ENCODE data around the gene BMP7.

The BMP7 gene

DNA sequence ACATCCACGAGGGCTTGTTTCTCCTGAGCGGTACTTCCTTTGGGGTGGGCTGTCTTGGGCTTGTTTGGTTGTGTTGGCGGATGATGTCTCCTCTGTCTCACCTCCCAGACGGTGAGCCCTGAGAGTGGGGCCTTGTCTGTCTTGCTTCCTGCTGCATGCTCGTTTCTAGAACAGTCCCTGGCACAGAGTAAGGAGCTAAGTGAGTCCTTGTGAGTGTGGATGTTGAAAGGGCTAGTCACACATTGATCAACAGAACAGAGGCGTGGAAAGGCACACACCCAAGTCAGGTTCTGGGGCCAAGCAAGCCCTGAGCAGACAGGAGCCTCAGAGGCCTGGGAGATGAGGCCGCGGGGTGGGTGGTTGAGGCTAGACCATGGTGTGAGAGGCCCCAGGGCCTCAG is 111.0 kb downstream of the BMP7 start (continued):
- TF ChIP-seq, protein P1, sequence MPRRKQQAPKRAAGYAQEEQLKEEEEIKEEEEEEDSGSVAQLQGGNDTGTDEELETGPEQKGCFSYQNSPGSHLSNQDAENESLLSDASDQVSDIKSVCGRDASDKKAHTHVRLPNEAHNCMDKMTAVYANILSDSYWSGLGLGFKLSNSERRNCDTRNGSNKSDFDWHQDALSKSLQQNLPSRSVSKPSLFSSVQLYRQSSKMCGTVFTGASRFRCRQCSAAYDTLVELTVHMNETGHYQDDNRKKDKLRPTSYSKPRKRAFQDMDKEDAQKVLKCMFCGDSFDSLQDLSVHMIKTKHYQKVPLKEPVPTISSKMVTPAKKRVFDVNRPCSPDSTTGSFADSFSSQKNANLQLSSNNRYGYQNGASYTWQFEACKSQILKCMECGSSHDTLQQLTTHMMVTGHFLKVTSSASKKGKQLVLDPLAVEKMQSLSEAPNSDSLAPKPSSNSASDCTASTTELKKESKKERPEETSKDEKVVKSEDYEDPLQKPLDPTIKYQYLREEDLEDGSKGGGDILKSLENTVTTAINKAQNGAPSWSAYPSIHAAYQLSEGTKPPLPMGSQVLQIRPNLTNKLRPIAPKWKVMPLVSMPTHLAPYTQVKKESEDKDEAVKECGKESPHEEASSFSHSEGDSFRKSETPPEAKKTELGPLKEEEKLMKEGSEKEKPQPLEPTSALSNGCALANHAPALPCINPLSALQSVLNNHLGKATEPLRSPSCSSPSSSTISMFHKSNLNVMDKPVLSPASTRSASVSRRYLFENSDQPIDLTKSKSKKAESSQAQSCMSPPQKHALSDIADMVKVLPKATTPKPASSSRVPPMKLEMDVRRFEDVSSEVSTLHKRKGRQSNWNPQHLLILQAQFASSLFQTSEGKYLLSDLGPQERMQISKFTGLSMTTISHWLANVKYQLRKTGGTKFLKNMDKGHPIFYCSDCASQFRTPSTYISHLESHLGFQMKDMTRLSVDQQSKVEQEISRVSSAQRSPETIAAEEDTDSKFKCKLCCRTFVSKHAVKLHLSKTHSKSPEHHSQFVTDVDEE (CRISPR knock-in tag; IDR thresholded peaks at IDR 0.05) = no peak
- TF ChIP-seq TOX (CRISPR knock-in tag; IDR thresholded peaks at IDR 0.05; ENCODE audit: borderline replicate concordance) = no peak
- TF ChIP-seq ZNF70 (CRISPR knock-in tag; IDR thresholded peaks at IDR 0.05) = no peak
- TF ChIP-seq OSR1 (CRISPR knock-in tag; IDR thresholded peaks at IDR 0.05) = no peak

DNA sequence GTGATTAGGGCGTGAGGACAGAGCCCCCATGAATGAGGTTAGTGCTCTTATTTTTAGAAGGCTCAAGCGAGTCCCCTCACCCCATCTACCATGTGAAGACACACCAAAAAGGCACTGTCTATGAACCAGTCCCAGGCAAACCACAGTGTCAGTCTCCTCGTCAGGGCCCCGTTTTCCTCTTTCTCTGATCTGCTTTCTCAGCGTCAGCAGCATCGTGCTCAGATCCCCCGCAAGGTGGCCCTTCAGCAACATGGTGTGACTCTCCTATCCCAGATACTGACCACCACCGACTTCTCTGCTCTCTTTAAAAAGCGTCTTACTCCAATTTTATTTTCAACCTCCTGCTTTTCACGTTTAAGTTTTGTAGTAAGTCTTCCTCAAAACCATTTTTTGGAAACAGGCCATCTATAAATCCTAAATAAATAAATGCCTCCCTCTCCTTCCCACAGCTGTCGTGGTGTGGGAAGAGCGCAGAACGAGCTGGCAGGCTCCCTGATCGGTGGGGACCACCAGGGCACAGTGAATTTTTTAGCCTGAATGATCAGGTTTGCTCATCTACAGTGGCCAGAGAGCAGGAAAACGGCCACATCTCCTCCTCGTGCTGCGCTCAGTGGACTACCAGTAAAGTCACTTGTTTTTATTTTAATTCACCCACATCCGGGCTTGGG is 113.1 kb downstream of the BMP7 start:
- no peak for ATAC-seq

DNA sequence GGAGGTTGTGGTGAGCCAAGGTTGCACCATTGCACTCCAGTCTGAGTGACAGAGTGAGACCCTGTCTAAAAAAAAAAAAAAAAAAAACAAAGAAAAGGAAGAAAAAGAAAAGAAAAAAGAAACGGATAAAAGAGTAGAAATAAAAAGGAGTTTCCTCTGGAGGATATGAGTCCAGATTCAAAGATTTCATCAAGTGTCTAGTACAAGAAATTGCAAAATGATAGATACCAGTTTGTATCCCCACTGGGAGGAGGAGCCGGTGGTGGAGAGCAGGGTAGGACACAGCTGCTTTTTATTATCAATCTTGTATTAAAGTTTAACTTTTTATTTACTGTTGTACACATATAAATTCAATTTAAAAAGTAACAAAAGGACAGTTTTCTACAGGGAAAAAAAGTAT is 113.9 kb downstream of the BMP7 start:
- no peak for ATAC-seq
- TF ChIP-seq SNAI2 (CRISPR knock-in tag; IDR thresholded peaks at IDR 0.05) (no peak), GLIS3 (CRISPR knock-in tag; IDR thresholded peaks at IDR 0.05) (no peak), ISL1 (CRISPR knock-in tag; IDR thresholded peaks at IDR 0.05) (no peak), BACH2 (CRISPR knock-in tag; IDR thresholded peaks at IDR 0.05; ENCODE audit: borderline replicate concordance) (no peak), CSDC2 (CRISPR knock-in tag; IDR thresholded peaks at IDR 0.05) (no peak), ARNTL (CRISPR knock-in tag; IDR thresholded peaks at IDR 0.05; ENCODE audit: borderline replicate concordance, low read depth) (no peak), PPARA (CRISPR knock-in tag; IDR thresholded peaks at IDR 0.05; ENCODE audit: borderline replicate concordance) (no peak)
- TF ChIP-seq, protein P2, sequence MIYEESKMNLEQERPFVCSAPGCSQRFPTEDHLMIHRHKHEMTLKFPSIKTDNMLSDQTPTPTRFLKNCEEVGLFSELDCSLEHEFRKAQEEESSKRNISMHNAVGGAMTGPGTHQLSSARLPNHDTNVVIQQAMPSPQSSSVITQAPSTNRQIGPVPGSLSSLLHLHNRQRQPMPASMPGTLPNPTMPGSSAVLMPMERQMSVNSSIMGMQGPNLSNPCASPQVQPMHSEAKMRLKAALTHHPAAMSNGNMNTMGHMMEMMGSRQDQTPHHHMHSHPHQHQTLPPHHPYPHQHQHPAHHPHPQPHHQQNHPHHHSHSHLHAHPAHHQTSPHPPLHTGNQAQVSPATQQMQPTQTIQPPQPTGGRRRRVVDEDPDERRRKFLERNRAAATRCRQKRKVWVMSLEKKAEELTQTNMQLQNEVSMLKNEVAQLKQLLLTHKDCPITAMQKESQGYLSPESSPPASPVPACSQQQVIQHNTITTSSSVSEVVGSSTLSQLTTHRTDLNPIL (CRISPR knock-in tag; IDR thresholded peaks at IDR 0.05; ENCODE audit: low read depth) = no peak

More for the DNA sequence above, 113.1 kb downstream of the BMP7 start:
- TF ChIP-seq TOX (CRISPR knock-in tag; IDR thresholded peaks at IDR 0.05; ENCODE audit: borderline replicate concordance) = no peak
- TF ChIP-seq ARNTL (CRISPR knock-in tag; IDR thresholded peaks at IDR 0.05; ENCODE audit: borderline replicate concordance, low read depth) = no peak
- TF ChIP-seq, protein P1 (CRISPR knock-in tag; IDR thresholded peaks at IDR 0.05) = no peak
- TF ChIP-seq ISL1 (CRISPR knock-in tag; IDR thresholded peaks at IDR 0.05) = no peak
- TF ChIP-seq, protein P3, sequence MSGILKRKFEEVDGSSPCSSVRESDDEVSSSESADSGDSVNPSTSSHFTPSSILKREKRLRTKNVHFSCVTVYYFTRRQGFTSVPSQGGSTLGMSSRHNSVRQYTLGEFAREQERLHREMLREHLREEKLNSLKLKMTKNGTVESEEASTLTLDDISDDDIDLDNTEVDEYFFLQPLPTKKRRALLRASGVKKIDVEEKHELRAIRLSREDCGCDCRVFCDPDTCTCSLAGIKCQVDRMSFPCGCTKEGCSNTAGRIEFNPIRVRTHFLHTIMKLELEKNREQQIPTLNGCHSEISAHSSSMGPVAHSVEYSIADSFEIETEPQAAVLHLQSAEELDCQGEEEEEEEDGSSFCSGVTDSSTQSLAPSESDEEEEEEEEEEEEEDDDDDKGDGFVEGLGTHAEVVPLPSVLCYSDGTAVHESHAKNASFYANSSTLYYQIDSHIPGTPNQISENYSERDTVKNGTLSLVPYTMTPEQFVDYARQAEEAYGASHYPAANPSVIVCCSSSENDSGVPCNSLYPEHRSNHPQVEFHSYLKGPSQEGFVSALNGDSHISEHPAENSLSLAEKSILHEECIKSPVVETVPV (CRISPR knock-in tag; IDR thresholded peaks at IDR 0.05) = no peak
- TF ChIP-seq RARB (CRISPR knock-in tag; IDR thresholded peaks at IDR 0.05) = no peak

DNA sequence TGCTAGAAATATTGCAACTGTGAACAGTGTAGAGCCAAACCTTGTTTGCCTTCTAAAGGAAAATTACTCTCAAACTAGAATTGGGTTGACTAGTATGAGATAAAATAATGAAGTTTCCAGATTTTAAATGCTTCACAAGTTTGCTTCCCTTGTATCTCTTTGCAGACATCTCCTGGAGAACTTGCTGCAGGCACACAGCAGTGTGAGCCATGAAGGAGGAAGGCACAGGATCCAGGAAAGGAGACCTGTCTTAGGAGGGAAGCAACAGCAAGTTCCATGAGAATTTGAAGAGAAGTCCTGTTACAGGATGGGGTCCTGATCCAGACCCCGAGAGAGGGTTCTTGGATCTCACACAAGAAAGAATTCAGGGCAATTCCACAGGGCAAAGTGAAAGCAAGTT is 115.9 kb downstream of the BMP7 start:
- no peak for ATAC-seq
- TF ChIP-seq ISL1 (CRISPR knock-in tag; IDR thresholded peaks at IDR 0.05) (no peak), ZC3H10 (CRISPR knock-in tag; IDR thresholded peaks at IDR 0.05) (no peak), OSR1 (CRISPR knock-in tag; IDR thresholded peaks at IDR 0.05) (no peak), TCF4 (CRISPR knock-in tag; IDR thresholded peaks at IDR 0.05; ENCODE audit: borderline replicate concordance) (no peak), ZNF70 (CRISPR knock-in tag; IDR thresholded peaks at IDR 0.05) (no peak), ESRRG (CRISPR knock-in tag; IDR thresholded peaks at IDR 0.05) (no peak), TOX (CRISPR knock-in tag; IDR thresholded peaks at IDR 0.05; ENCODE audit: borderline replicate concordance) (no peak), GLIS3 (CRISPR knock-in tag; IDR thresholded peaks at IDR 0.05) (no peak)
- TF ChIP-seq, protein P3 (CRISPR knock-in tag; IDR thresholded peaks at IDR 0.05) = no peak
- TF ChIP-seq, protein P4, sequence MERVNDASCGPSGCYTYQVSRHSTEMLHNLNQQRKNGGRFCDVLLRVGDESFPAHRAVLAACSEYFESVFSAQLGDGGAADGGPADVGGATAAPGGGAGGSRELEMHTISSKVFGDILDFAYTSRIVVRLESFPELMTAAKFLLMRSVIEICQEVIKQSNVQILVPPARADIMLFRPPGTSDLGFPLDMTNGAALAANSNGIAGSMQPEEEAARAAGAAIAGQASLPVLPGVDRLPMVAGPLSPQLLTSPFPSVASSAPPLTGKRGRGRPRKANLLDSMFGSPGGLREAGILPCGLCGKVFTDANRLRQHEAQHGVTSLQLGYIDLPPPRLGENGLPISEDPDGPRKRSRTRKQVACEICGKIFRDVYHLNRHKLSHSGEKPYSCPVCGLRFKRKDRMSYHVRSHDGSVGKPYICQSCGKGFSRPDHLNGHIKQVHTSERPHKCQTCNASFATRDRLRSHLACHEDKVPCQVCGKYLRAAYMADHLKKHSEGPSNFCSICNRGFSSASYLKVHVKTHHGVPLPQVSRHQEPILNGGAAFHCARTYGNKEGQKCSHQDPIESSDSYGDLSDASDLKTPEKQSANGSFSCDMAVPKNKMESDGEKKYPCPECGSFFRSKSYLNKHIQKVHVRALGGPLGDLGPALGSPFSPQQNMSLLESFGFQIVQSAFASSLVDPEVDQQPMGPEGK (CRISPR knock-in tag; IDR thresholded peaks at IDR 0.05; ENCODE audit: borderline replicate concordance) = no peak
- TF ChIP-seq, protein P1 (CRISPR knock-in tag; IDR thresholded peaks at IDR 0.05) = no peak
